Endothelial cell of umbilical vein (primary cell): ENCODE results near the gene TMEM98.

Experiments used
- CTCF ChIP-seq, 2 donors: IDR thresholded peaks; 1 replicate in 1 of 2; 2 replicates in 1 of 2; pipeline ENCODE4 v1.5.1; 2011; ENCODE audit warnings: low read length in 2 of 2, mild to moderate bottlenecking in 2 of 2, moderate library complexity in 2 of 2, control low read depth in 1 of 2, inconsistent platforms in 1 of 2, low read depth in 1 of 2; ENCODE audit not compliant: insufficient read depth in 1 of 2; ENCODE audit errors: extremely low read depth in 1 of 2
- EZH2 ChIP-seq: IDR thresholded peaks from 2 replicates; pipeline ENCODE4 v1.6.1; 2012; ENCODE audit warnings: borderline replicate concordance, low read depth, mild to moderate bottlenecking, moderate library complexity, low read length, inconsistent platforms; ENCODE audit not compliant: severe bottlenecking
- FOS ChIP-seq: IDR thresholded peaks from 2 replicates; pipeline ENCODE4 v1.6.1; 2011; ENCODE audit warnings: mild to moderate bottlenecking, low read length, moderate library complexity, borderline replicate concordance; ENCODE audit not compliant: insufficient read depth
- GATA2 ChIP-seq: IDR thresholded peaks from 2 replicates; pipeline ENCODE4 v1.7.0; 2011; ENCODE audit warnings: low read depth, mild to moderate bottlenecking, moderate library complexity, mixed read lengths, low read length; ENCODE audit not compliant: insufficient read length, insufficient read depth
- JUN ChIP-seq: IDR thresholded peaks from 2 replicates; pipeline ENCODE4 v1.6.1; 2011; ENCODE audit warnings: borderline replicate concordance, low read depth; ENCODE audit not compliant: insufficient read length, insufficient read depth
- MAX ChIP-seq: IDR thresholded peaks from 2 replicates; pipeline ENCODE4 v1.6.1; 2011; ENCODE audit not compliant: insufficient read depth, insufficient read length
- MYC ChIP-seq: IDR thresholded peaks from one replicate; pipeline ENCODE4 v1.6.1; 2011; ENCODE audit warnings: mild to moderate bottlenecking, low read depth, low read length
- POLR2A ChIP-seq: IDR thresholded peaks from 2 replicates; pipeline ENCODE4 v1.6.1; 2012; ENCODE audit warnings: low read depth, mild to moderate bottlenecking, control low read depth, low read length
- POLR2AphosphoS5 ChIP-seq: IDR thresholded peaks from 2 replicates; pipeline ENCODE4 v1.6.1; 2012; ENCODE audit warnings: low read depth, mild to moderate bottlenecking, control low read depth, low read length, moderate library complexity; ENCODE audit not compliant: insufficient read depth

GRCh38 chr17:32904891-32905290 lies 23.1 kb upstream of the TMEM98 start:
- TF ChIP-seq POLR2A: no peak
- TF ChIP-seq EZH2: no peak
- no peak for TF ChIP-seq CTCF (IDR thresholded peaks at IDR 0.05; ENCODE audit: extremely low read depth in 1 of 2, insufficient read depth in 1 of 2, low read depth in 1 of 2, low read length in 2 of 2)
- TF ChIP-seq MAX: no peak
- TF ChIP-seq POLR2AphosphoS5: no peak
- TF ChIP-seq MYC: no peak
- no peak for TF ChIP-seq FOS
- TF ChIP-seq GATA2: no peak
- TF ChIP-seq JUN: no peak
